Measurements from ENCODE around the gene FNDC11. TPM values are rescaled to one million over a fixed set of nuclear protein-coding genes. Genes with fewer than 3 reads are reported as not detected.
"Not testable (repeated sequence)": the region's sequence is repeated elsewhere in the genome, so short reads cannot be mapped to it uniquely, and the experiment has no call there.

Gene FNDC11
- total and polyA plus RNA-seq, 8 donors: 0.23 to 0.84 (median 0.67) TPM

DNA sequence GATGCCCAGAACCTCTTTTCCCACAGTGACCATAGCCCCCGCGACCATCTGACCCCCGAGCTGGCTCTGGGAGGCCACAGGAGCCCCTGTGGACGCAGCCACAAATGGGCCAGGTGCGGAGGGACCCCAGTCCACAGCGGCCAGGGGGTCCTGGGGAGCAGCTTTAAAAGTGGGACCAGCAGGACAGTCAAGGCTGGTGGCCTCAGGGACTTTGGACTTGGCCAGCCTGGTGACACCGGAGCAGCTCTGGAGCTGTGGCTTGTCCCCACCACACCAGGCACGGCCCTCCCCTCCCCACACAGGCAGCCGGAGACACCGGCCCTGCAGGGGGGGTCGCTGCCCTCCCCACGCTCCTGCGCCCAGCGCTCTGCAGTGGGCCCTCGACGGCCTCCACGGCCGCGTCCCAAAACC lies 3.5 kb downstream of the FNDC11 start:
- H3K9me3 ChIP-seq: no peaks in the 10 kb centered on the region
- ATAC-seq: no peak
- TF ChIP-seq, protein P1, sequence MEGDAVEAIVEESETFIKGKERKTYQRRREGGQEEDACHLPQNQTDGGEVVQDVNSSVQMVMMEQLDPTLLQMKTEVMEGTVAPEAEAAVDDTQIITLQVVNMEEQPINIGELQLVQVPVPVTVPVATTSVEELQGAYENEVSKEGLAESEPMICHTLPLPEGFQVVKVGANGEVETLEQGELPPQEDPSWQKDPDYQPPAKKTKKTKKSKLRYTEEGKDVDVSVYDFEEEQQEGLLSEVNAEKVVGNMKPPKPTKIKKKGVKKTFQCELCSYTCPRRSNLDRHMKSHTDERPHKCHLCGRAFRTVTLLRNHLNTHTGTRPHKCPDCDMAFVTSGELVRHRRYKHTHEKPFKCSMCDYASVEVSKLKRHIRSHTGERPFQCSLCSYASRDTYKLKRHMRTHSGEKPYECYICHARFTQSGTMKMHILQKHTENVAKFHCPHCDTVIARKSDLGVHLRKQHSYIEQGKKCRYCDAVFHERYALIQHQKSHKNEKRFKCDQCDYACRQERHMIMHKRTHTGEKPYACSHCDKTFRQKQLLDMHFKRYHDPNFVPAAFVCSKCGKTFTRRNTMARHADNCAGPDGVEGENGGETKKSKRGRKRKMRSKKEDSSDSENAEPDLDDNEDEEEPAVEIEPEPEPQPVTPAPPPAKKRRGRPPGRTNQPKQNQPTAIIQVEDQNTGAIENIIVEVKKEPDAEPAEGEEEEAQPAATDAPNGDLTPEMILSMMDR (IDR thresholded peaks at IDR 0.05): no peak
- intact Hi-C loops (cut with DNase I): no loop called here
- H3K36me3 ChIP-seq: peaks cover 0 to 50% of the 10 kb centered on the region in 2 donors
- H3K4me3 ChIP-seq: no peak overlapping the region
- no peak overlapping the region for H3K27ac ChIP-seq
- peaks cover 0 to 12% of the 10 kb centered on the region in 2 donors for H3K4me1 ChIP-seq
- DNase-seq: no peak
- H3K27me3 ChIP-seq: peaks cover 0 to 34% of the 10 kb centered on the region in 2 donors

DNA sequence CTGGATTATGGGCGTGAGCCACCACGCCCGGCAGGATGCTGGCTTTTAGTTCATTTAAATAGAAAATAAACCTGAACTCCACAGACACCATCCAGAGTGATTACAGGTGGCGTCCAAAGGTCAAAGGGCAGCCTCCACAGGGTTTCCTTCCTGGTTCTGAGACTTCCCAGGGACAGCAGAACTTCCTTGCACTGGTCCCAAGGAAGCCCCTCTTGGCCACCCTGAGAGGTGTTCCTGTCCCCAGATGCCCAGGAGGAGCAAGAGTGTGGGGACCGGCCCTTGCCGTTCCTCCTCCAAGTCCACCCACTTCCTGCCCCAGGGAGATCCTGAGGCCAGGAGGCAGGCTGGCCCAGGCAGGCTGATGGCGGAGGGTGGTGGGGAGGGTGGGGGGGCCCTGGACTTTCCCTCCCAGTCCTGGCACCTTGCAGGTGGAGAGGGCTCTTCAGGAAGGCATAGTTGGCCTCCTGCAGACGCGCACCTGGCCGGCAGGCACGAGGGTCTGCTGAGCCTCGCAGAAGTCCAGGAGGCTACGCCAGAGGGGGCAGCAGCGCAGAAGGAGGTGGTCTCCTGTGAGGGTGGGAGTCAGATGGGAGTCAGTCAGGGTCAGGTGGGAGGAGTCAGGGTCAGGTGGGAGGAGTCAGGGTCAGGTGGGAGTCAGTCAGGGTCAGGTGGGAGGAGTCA lies 5.0 kb downstream of the FNDC11 start:
- Histone ChIP-seq H3K9me3 (no peaks in the 10 kb centered on the region), H3K4me1 (peaks cover 0 to 7% of the 10 kb centered on the region in 2 donors), H3K27ac (no peak overlapping the region), H3K4me3 (no peak overlapping the region), H3K36me3 (peaks cover 0 to 65% of the 10 kb centered on the region in 2 donors), H3K27me3 (peaks cover 0 to 26% of the 10 kb centered on the region in 2 donors)
- no peak for DNase-seq
- intact Hi-C loops (cut with DNase I): no loop called here
- no peak for ATAC-seq
- TF ChIP-seq, protein P1 (IDR thresholded peaks at IDR 0.05): no peak

DNA sequence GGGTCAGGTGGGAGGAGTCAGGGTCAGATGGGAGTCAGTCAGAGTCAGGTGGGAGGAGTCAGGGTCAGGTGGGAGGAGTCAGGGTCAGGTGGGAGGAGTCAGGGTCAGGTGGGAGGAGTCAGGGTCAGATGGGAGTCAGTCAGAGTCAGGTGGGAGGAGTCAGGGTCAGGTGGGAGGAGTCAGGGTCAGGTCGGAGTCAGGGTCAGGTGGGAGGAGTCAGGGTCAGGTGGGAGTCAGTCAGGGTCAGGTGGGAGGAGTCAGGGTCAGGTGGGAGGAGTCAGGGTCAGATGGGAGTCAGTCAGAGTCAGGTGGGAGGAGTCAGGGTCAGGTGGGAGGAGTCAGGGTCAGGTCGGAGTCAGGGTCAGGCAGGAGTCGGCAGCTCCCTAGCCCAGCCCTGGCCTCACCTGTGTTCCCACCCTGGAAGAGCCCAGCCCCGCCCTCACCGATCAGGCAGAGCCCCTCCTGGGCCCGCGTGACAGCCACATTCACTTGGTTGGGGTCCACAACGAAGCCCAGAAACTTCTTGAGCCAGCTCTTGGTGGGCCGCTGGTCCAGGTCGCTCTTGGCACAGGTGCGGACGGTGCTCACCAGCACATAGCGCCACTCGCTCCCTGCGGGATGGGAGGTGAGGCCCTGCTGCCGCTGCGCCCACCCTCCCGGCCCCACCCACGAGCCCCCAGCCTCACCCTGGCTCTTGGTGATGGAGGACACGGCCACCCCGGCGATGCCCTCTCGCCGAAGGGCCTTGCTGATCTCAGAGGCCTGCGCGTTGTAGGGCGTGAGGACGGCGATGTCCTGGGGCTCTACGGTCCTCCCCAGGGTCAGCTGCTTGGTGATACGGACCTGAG lies 5.8 kb downstream of the FNDC11 start:
- H3K9me3 ChIP-seq; ATAC-seq; H3K4me3 ChIP-seq; DNase-seq; intact Hi-C loops (cut with DNase I); H3K27ac ChIP-seq; H3K4me1 ChIP-seq: not testable (repeated sequence)
- Histone ChIP-seq H3K27me3 (peaks cover 0 to 26% of the 10 kb centered on the region in 2 donors), H3K36me3 (peaks cover 0 to 72% of the 10 kb centered on the region in 2 donors)

DNA sequence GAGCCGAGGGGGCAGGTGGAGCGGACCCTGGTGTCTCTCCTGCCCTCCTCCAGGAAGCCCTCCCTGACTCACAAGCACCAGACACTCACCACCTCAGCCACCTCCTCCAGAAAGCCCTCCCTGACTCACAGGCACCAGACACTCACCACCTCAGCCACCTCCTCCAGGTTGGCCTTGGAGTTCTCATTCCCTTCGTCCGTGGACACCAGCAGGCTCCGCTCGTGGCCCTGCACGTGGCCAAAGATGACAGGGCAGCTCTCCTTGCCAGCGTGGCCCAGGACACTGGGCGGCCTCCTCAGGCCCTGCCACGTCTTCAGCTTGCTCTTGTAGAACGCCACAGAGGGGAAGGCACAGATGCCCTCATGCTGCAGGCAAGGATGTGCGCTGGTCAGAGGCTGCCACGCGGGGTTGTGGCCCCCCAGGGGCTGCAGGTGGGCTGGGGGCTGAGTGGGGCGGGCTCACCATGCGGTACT lies 6.4 kb downstream of the FNDC11 start:
- peaks cover 0 to 79% of the 10 kb centered on the region in 2 donors for H3K36me3 ChIP-seq
- H3K4me1 ChIP-seq: no peaks in the 10 kb centered on the region
- intact Hi-C loops (cut with DNase I): no loop called here
- peaks cover 0 to 25% of the 10 kb centered on the region in 2 donors for H3K27me3 ChIP-seq
- no peak overlapping the region for H3K4me3 ChIP-seq
- no peak overlapping the region for H3K27ac ChIP-seq
- no peak for ATAC-seq
- no peak for DNase-seq
- no peaks in the 10 kb centered on the region for H3K9me3 ChIP-seq
- TF ChIP-seq, protein P1 (IDR thresholded peaks at IDR 0.05): no peak

DNA sequence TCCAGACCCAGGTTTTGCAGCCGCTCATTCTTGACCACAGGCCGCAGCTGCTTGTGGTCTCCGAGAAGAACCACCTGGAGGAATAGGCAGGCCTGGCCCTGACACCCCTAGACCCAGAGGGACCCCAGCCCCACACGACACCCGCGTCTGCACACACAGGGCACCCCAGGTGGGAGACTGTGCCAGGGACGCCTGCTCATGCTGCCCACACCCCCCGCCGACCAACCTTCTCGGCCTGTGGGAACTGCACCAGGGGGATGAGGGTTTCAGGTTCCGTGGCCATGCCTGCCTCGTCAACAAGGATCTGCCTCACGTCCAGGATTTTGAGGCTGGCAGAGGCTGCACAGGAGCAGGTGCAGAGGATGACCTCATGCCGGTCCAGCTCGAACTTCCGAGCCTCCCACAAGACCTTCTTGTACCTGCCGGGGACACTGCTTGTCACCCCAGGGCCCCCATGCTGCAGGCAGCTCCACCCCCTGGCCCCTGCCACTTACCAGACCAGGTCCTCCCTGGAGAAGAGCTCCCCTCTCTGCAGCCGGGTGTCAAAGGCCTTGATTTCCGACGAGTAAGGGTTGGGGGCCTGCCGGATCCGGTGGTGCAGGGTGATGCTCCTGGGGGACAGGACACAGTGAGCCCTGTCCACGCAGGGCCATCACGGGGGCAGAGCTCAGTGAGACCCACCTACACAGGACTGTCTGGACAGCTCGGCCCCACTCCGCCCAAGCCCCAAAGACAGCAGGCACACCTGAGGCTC lies 7.1 kb downstream of the FNDC11 start:
- no peak overlapping the region for H3K4me3 ChIP-seq
- TF ChIP-seq, protein P1 (IDR thresholded peaks at IDR 0.05): no peak
- ATAC-seq (no peak), DNase-seq (no peak)
- intact Hi-C loops (cut with DNase I): no loop called here
- H3K27ac ChIP-seq: no peak overlapping the region
- H3K4me1 ChIP-seq: no peaks in the 10 kb centered on the region
- peaks cover 0 to 23% of the 10 kb centered on the region in 2 donors for H3K27me3 ChIP-seq
- H3K36me3 ChIP-seq: peaks cover 0 to 85% of the 10 kb centered on the region in 2 donors
- H3K9me3 ChIP-seq: no peaks in the 10 kb centered on the region
